Measurements from ENCODE around the gene TNFRSF1A. TPM values are rescaled to one million over a fixed set of nuclear protein-coding genes. Genes with fewer than 3 reads are reported as not detected.

TNFRSF1A gene
- total and polyA plus RNA-seq, 9 of the 15 experiments (the other 6 are each of a cell fraction or from before 2014, with no cell fraction given), result 0.76 to 43.5 (median 30.0) TPM

- TF ChIP-seq NELFE (IDR thresholded peaks at IDR 0.05; ENCODE audit: insufficient read depth, insufficient read length) (no peak), SETDB1 (IDR thresholded peaks at IDR 0.05; ENCODE audit: low read length) (no peak), JUND (IDR thresholded peaks at IDR 0.05; ENCODE audit: borderline replicate concordance, low read depth, low read length) (peak; percentile 14; the same call in 1 of the 2 replicates), JUND (tag; IDR thresholded peaks at IDR 0.05; ENCODE audit: borderline replicate concordance, low read depth, low read length) (no peak), CC2D1A (IDR thresholded peaks at IDR 0.05) (peak; percentile 73; the same call in 1 of the 2 replicates), E2F6 (IDR thresholded peaks at IDR 0.05; ENCODE audit: borderline replicate concordance in 1 of 2, extremely low read depth in 1 of 2, insufficient read depth in 1 of 2, insufficient read length in 1 of 2, low read depth in 1 of 2, low read length in 1 of 2, poor library complexity in 1 of 2, severe bottlenecking in 1 of 2) (no peak)
Measured at GRCh38 chr12:6285063-6285477, 56.8 kb downstream of the TNFRSF1A start (continued).

GRCh38 chr12:6284273-6284672 is 57.6 kb downstream of the TNFRSF1A start:
- H3K27me3 ChIP-seq (ENCODE audit: control insufficient read depth in 2 of 2, insufficient read depth in 2 of 2, low read length in 2 of 2), result peaks cover 2 to 11% of the 10 kb centered on the region in 2 experiments; a peak in 3 of 5 replicates
- ATAC-seq (peak; percentile 45), FAIRE-seq (no peak), DNase-seq (ENCODE audit: extremely low read depth in 1 of 4, low spot score in 3 of 4) (no peak)
- H3K36me3 ChIP-seq (ENCODE audit: control insufficient read depth, insufficient read depth, low read length), result no peaks in the 10 kb centered on the region
- no peaks in the 10 kb centered on the region; a peak in 2 of 5 replicates for H3K4me1 ChIP-seq (replicated peaks in 1 of 2; ENCODE audit: control insufficient read depth in 2 of 2, insufficient read depth in 2 of 2, low read length in 2 of 2)
- in situ Hi-C loops (cut with MboI) (no loop called here), intact Hi-C loops (cut with micrococcal nuclease) (loop anchor here (2.0 kb wide), 2 partner anchors 89 to 295 kb away; no protein-coding TSS in a partner anchor)
- BruUV-seq (replicated peaks), result no TSS peak
- no peak overlapping the region for H2AFZ ChIP-seq (ENCODE audit: low read depth, low read length)
- no peak overlapping the region for H3K9ac ChIP-seq (ENCODE audit: insufficient read depth in 1 of 2, low read depth in 2 of 2, low read length in 2 of 2)
- ChIA-PET CTCF (ENCODE audit: low intra/inter-chr PET ratio) (interaction anchor here (1.3 to 2.1 kb wide), 5 partner anchors 85 to 296 kb away, joined by 3 to 15 read pairs (median 6); partner anchors contain the start of gene CD9), POLR2A (interaction anchor here (0.7 to 2.0 kb wide), 2 partner anchors 89 to 226 kb away, joined by 3 to 6 read pairs; no protein-coding TSS in a partner anchor)
- WGBS (ENCODE audit: insufficient coverage, low coverage, missing lambda C conversion rate), result 10% methylated on average over 9 of the region's 12 CpGs
- H3K79me2 ChIP-seq (ENCODE audit: control insufficient read depth, insufficient read depth, low read length), result no peaks in the 10 kb centered on the region
- H3K9me1 ChIP-seq (ENCODE audit: control insufficient read depth, insufficient read depth, low read length), result no peaks in the 10 kb centered on the region
- H3K9me3 ChIP-seq (replicated peaks; ENCODE audit: control insufficient read depth, insufficient read depth, low read depth, low read length), result no peaks in the 10 kb centered on the region
- no peak overlapping the region for H3K27ac ChIP-seq (ENCODE audit: extremely low read depth, low read depth, low read length)
- no peaks in the 10 kb centered on the region for H4K20me1 ChIP-seq (replicated peaks; ENCODE audit: control insufficient read depth, insufficient read depth, low read length)
- no peak overlapping the region for H3K4me3 ChIP-seq
- H3K4me2 ChIP-seq (ENCODE audit: insufficient read depth, low read length), result no peak overlapping the region
- TF ChIP-seq LEF1 (IDR thresholded peaks at IDR 0.05) (no peak), ZBTB11 (CRISPR knock-in tag; IDR thresholded peaks at IDR 0.05) (no peak), CXXC5 (CRISPR knock-in tag; IDR thresholded peaks at IDR 0.05) (no peak), ZNF143 (CRISPR knock-in tag; IDR thresholded peaks at IDR 0.05) (no peak)

Measured in K562 (cell line).